ENCODE data around the gene PTPRD.

GRCh38 chr9:10226996-10227395 lies 385.8 kb downstream of the PTPRD start:
- TF ChIP-seq, protein P1, sequence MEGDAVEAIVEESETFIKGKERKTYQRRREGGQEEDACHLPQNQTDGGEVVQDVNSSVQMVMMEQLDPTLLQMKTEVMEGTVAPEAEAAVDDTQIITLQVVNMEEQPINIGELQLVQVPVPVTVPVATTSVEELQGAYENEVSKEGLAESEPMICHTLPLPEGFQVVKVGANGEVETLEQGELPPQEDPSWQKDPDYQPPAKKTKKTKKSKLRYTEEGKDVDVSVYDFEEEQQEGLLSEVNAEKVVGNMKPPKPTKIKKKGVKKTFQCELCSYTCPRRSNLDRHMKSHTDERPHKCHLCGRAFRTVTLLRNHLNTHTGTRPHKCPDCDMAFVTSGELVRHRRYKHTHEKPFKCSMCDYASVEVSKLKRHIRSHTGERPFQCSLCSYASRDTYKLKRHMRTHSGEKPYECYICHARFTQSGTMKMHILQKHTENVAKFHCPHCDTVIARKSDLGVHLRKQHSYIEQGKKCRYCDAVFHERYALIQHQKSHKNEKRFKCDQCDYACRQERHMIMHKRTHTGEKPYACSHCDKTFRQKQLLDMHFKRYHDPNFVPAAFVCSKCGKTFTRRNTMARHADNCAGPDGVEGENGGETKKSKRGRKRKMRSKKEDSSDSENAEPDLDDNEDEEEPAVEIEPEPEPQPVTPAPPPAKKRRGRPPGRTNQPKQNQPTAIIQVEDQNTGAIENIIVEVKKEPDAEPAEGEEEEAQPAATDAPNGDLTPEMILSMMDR (IDR thresholded peaks at IDR 0.05): no peak
- TF ChIP-seq POLR2A (IDR thresholded peaks at IDR 0.05): no peak

Data from Peyer's patch (tissue), 4 donors.